CD4-positive, alpha-beta T cell treated with Interleukin-4 for 1 hour (primary cell): Measurements from ENCODE around the gene MAPKBP1.
A peak's percentile ranks its signal among the peaks of the same experiment; 100 is the strongest.

Experiments
- DNase-seq, 2 donors: peaks; one replicate each; pipeline ENCODE4 v3.0.0-alpha.2; 2020 to 2022

MAPKBP1 gene

DNA sequence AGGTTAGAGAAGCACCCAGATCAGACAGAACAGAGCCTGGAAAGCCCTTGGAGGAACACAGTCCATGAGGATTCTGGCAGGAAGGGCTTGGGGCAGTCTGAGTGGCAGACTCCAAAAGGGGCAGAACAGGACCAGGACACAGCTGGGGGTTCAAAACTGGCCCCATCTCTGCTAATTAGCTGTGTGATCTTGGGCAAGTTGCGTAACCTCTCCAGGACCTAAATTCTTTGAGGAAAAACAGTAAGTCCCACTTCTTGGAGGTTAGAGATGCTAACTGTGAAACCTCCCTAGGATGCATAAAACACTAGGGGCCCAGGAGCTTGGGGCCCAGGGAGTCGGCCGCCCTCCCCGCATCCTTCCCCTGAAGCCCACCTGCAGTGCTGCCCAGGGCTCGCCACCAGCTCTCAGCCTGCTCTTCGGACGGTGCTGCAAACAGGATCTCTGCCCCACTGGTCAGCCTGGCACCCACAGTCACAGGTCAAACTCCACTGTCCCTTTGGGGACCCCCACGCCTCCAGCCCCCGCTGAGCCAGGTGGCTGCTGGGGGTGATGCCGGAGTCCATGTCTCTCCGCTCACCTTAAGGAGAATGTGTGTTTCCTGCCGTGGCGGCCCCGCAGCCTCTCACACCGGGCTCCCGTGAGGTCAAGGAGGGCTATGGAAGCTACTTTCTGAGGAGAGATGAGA, 76.3 kb downstream of the MAPKBP1 start:
- DNase-seq: no peak

DNA sequence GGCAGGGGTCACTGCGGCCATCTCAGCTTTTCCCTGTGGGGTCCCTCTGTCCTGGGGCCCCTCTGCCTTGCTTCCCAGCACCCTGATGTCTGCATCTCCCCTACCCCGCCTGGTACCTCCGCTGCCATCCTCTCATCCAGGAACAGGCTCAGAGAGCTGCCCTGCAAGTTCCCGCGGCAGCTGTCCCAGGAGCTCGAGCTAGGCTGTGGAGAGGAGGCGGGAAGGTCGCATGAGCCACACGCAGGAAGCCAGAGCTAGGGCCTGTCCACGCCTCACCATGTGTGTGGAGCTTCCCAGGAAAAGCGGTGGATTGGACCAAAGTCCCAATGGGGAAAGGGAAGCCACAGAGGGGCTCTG, 76.9 kb downstream of the MAPKBP1 start:
- no peak for DNase-seq

DNA sequence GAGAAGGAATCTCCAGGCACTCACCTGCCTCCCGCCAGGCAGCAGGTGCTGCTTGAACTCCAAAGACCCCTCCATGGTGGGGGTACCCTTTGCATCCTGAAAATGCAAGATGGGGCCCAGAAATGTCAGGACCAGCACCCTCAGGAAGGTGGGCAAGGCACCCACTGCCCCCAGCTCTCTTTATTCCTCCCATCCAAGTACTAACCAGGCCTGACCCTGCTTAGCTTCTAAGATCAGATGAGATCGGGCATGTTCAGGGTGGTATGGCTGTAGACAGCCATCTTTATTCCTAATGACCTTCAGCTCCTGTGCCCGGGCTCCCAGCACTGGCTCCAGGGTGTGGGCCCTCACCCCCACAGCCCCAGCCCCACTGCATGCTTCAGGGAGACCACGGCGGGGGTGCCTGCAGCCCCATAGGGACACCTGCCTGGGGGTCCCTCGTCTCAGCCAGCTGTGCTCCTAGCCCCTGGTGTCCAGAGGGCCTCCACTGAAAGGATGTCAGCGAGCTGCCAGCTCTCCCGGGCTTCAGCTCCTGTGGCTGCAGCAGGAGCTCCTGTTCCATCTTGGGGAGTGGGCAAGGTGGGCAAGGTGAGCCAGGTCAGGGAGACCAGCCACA, 77.6 kb downstream of the MAPKBP1 start:
- peak in 1 of 2 donors; percentile 6 for DNase-seq

DNA sequence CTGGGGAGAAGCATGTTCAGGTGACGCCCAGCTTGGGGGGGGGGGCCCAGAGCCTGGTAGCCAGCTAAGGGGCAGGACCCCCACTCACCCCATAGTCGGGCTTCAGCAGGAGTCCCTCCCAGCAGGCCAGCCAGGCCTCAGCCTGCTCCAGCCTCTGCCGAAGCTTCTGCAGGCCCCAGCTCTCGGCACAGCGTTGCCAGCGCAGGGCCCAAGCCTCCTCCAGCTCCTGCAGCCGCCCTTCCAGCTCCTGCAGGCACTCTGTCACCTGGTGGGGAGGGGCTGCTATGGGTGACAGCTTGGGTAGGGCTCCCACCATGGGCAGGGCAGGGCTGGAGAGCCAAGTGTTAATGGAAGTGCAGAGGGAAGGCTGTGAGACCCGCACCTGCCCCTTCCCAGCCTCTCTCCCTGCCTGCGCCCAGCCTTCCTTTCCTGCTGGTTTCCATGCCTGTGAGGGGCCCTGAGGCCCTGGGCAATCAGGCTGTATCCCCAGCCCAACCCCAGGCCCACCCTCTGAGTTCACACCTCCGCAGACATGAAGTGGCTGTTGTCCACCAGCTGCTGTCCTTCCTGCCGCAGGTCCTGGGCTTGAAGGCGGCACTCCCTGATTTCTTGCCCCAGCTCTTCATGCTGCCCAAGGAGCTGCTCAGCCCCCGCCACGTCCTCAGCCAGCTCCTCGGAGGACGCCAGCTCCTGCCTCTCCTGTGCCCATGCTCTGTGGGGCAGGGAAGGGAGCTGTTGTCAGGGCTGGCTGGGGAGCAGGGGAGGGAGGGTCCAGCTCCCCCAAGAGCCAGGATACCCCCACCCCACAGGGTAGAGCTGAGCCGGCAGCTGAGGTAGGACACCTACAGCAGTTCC, 78.7 kb downstream of the MAPKBP1 start:
- DNase-seq: no peak

DNA sequence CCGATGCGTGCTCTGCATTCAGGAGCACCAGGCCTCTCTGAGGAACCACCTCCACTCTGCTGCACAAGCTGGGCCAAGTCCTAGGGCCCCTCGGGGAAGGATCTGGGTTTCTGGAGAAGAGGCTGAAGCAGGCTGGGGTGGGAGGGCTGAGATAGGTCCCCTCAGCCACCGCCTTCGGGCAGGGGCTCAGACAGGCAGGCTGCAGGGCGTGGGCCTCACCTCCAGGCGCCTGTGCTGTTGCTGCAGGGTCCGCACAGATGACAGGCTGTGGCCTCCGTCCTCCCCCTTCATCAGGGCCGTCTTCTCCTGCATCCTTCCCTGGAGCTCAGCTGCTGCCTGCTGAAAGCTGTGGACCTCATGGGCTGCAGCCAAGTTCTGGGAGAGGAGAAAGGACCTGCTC, 79.5 kb downstream of the MAPKBP1 start:
- DNase-seq: no peak

DNA sequence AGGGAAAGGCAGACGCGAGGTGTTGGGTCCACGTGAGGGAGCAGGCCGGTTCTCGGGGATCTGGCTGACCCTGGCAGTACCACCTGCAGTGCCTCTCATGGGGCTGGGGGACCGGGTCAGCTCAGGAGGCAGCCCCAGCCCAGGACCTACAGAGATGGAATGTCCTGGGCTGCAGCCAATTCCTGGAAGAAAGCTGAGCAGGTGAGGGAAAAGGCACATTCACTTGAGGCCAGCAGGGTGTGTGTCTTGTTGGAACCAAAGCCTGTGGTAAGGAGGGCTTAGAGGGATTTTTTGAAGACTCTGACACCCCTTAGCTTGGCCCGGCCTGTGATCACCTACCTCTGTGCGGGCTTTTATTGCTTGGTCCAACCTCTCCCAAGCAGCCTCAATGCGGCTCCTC, 80.2 kb downstream of the MAPKBP1 start:
- no peak for DNase-seq

DNA sequence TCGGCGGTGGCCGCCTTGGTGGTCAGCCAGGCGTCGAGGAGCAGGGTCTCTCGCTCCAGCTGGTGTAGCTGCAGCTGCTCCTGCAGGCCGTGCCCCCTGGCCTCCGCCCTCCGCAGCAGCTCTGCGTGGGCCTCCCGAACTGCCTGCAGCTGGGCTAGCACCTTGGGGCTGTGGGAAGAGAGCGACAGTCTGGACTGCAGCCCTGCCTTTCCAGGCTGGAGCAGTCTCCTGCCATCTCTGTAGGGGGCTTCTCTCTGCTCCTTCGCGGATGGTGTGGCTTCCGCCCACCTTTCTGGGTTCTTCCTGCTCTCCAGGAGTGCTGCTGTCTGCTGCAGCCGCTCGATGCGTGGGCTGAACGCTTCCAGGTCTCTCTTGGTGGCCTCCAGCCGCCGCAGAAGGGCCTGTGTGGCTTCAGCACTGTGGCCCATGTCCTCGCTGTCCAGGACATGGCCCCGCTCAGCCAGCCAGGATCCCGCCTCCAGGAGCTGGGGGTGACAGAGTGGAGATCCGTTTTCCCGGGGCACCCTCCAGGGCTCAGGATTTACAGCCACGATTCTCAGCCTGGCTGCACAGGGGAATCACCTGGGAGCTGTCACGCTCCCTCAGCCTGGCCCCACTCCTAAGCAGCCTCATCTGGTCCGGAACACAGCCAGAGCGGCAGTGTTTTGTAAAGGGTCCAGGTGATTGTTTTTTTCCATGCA, 81.1 kb downstream of the MAPKBP1 start:
- DNase-seq: no peak

DNA sequence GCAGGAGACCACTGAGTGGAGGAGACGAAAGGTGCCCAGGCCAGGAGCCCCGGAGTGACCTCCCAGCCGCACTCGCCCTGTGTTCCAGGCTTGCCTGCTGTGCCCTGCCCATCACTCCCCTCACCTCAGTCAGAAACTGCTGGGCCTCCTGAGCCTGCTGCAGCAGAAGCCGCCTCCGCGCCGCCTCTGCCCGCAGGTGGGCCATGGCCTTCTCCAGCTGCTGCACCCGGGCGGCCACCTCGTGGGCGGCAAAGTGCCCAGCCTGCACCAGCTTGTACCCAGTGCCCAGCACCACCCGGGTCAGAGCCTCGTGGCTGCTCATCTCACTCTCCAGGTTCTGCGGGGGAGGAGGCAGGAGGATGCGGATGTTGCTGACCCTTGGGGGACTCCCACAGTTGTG, 82.0 kb downstream of the MAPKBP1 start:
- no peak for DNase-seq

DNA sequence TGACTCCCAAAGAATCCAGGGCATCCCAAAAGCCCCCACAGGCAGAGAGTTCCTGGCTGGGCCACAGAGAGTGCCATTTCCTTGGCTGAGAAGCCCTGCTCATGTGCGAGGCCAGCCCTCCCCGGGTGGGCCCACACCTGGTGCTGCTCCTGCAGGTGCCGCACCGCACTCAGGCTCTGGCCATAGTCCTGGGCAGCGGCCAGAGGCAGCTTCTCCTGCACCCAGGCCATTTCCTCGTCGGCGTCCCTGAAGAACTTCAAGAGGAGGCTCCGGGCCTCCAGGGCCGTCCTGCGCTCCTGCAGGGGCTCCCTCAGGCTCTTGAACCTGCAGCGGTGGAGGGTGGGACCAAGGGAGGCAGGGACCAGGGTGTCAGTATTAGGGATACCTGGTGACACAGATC, 82.4 kb downstream of the MAPKBP1 start:
- DNase-seq: no peak

DNA sequence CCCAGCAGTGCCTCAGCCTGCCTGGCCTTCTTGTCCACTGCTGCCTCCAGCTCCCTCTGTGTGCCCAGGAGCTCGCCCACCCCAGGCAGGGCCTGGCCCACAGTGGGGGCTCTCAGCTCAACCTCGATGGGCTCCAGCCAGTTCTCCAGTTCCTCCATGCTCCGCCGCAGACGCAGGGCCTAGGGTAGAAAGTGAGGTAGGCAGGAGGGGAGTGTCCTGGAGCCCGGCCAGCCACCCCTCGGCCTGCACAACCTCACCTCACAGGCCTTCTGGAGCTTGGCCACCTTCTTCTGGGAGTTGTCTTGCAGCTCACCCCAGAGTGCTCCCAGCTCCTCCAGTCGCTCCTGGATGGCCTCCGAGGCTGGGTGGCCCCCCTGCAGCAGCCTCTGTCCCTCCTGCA, 83.0 kb downstream of the MAPKBP1 start:
- DNase-seq: no peak

DNA sequence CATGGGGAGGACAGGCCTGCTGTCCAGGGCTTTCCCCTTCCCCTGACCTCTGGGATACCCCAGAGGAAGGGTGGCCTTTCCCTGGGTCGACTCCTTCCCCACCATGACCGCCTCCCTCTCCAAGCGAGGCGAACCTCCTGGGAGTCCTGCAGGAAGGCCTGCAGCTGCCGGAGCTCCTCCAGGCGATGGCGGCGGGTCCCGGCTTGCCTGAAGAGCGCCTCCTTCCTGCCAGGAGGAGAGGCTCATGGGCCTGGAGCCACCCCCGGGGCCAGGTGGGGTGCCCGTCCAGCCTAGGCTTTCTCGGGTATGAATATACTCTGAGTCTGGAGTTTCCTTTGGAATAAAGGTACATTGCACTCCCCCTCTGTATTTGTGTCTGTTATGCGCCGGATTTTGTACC, 84.5 kb downstream of the MAPKBP1 start:
- no peak for DNase-seq

DNA sequence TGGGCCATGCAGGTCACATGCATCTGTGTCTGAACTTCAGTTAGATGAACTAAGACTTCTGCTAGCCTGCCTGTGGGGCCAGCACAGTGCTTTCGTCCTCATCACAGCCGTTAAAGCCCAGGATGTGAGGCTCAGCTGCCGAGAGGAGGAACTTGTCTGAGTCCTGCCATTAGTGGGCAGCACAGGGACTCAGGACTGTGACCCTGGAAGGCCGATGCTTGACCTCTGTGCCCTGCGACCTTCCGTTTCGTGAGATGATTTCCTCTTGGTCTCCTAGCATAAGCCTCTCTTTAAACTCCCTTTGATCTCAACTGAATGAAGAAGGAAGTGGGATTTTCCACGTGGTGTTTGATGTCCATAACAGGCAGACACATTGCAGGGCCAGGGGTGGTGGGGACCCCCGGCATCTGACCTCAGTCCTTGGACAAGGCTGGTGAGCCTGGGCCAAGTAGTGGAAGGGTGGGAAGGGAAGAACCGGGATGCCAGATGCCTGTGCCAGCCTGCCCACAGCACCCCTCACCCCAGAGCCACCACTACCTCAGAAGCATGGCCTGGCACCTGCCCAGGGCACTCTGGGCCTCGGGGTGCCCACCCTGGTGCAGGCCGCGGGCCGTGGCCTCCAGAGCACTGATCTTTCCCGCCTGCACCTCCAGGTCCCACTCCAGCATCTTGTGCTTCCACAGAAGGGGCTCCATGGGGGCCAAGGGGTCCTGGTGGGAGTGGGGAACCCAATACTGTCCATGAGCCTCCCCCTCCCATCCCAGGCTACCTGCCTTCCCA, 86.0 kb downstream of the MAPKBP1 start:
- peak in 1 of 2 donors; percentile 25 for DNase-seq

DNA sequence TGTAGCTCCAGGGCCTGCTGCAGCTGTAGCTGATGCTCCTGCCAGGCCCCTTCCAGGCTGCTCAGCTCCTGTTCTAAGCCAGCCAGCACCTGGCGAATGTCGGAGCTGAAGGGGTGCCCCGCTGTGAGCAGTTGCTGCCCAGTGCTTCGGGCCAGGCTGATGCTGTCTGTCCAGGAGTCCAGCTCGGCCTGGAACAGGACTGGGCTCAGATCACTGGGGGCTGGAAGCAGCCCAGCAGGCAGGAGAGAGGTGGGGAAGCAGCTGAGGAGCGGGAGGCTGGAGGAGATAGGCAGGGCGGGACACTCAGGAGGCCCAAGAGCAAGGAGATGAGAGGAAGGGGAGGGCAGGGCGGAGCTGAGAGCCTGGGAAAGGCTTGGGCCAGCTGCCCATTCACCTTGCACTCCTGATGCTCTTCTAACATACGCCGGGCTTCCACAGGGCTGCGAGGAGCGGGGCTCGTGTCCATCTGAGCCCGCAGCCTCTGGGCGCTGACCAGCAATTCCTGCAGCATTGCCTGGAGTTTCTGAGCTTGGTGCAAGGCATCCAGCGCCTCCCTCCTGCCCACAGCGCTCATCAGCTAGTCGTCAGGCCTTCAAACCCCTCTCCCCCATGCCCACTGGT, 87.6 kb downstream of the MAPKBP1 start:
- DNase-seq: no peak

DNA sequence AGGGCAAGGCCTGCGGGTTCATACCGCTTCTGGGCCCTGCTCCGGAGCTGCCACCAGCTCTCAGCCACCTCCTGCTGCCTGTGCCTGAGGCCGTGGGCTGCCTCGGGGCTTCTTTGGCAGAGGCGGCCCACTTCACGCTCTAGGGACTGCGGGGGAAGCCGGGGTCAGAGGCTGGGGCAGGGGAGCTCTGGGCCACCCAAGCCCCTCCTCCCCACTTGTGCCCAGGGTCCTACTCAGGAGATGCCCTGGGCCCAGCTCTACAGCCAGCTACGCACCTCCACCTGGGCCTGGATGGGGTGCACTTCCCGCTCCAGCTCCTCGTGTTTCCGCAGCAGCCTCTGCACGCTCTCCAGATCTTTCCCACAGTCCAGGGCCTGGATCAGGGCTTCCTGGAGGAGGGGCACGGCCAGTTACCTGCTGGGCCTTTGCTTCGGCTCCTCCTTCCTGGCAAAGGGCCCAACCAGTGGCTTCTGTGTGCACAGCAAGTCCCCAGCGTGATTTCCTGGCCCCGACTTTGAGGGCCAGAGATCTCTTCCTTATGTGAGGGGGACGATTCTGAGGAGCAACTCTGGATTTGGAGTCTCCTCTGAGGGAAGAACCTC, 88.3 kb downstream of the MAPKBP1 start:
- no peak for DNase-seq

DNA sequence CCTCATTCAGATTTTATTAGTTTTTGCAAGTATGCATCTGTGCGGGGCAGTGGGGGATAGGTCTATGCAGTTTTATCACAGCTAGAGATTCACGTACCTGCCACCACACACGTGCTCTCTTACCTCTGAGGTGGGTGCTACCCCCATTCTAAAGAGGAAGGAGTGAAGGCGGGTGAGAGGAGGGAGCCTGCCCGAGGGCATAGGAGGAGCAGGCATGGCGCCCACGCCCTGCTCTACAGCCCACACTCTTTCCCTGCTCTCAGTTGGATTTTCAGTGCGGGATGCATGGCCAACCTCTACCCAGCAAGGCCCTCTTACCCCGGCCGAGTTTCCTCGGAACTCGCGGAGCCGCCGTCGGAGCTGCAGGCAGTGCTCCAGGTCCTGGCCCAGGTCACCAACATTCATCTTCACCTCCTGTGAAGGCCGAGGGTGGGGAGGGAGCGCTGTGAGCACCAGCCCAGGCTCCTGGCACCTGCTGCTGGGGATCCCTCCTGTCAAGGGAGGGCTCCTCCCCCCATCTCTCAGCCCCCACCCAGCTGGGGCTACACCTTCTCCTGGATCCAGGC, 91.3 kb downstream of the MAPKBP1 start:
- no peak for DNase-seq

DNA sequence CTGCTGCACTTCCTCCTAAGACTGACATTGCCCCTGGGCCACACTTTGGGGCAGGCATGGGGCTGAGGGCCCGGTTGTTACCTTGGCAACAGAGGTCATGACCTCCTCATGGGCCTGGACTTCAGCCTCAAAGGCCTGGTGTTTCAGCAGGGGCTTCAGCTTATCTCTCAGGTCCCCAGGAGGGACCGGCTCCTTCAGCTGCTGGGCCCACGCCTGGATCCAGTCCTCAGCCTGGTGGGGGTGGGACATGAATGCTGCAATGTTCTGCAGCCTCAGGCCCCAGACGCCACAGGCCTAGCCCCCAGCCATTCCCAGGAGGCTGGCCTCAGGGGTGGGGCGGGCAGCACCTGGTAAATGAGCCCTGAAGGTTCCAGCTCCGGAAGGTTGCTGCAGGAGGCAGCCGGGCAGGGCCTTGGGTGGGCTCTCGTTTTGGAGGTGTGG, 92.0 kb downstream of the MAPKBP1 start:
- no peak for DNase-seq

DNA sequence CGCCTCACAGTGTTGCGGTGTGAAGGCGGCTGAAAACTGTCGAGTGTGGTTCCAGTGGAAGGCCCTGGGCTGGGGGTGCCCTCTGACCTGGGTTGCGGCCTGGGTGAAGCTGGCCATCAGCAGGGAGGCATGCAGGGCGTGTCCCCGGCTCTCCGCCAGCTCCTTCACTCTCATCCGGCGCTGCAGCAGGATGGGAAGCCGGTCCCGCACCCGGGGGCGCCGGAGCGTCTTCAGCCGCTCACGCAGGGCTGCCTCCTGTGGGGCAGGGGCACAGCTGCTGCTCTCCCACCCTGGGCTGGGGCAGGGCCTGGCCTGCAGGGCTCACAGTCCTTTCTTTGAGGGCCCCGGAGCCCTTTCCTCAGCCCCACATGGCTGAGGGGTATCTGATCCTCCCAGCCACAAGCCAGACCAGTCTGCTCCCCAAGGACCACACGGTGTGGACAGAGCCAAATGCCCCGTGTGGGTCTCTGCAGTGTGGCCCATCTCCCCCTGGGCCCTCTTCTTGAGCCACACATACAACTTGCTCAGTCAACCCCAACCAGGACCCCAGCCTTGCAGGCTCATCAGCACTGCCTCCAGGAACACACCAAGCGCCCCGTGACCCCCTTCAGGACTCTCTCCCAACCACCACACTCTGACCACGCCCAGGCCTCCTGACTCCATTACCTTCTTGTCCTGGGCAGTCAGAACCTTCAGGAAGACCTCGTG, 92.7 kb downstream of the MAPKBP1 start:
- no peak for DNase-seq

DNA sequence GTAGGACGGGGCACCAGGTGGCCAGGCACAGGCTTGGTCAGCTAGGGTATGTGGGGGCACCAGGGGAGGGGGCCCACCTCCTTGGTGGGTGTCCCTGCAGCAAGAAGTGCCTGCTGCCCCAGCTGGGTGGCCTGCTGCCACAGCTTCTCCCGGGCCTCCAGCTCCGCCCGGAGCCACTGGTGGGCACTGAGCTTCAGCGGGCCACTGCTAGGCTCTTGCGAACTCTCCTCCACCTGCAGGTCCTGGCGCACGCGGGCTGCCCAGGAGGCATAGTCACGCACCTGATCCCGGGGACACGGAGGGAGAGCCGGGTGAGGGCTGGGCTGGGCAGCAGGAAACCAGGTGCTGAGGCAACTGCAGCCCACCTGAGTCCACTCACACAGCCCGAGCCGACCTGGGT, 94.0 kb downstream of the MAPKBP1 start:
- no peak for DNase-seq

DNA sequence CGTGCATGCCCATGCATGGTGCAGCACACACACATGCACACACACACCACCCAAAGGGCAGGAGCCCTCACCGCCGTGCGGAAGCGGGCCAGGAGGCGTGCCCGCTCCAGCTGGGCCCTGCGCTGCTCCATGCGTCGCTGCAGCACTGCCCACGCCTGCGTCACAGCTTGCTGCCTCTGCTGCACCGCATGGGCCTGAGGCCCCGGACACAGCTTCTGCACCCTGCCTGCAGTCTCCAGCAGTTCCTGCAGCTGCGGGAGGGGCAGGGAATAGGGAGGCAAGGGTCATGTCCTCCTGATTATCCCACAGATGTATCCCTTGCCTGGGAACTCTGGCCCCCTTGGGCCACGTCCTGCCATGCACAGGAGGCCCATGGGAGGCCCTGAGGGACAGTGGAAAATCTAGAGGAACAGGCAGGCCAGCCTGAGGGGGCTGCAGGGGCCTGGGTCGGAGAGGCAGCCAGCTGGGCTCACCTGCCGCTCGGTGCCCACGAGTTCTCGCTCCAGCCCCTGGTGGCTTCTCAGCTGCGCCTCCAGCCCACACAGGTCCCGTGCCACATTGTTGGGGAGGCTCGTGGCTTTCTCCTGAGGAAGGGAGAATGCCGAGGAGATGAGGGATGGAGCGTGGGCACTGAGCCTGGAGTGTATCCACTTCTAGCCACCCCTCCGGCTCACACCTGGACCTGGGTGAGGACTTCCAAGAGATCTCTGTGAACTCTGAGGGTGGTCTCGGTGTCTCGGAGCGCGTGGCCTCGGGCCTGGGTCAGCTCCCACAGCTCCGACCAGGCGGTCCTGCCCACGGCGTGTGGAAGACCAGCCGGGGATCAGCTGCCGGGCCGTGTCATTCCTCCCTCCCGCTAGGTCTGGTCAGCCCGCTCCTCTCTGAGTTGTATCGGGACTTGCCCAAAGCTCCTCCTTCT, 95.7 kb downstream of the MAPKBP1 start:
- no peak for DNase-seq

DNA sequence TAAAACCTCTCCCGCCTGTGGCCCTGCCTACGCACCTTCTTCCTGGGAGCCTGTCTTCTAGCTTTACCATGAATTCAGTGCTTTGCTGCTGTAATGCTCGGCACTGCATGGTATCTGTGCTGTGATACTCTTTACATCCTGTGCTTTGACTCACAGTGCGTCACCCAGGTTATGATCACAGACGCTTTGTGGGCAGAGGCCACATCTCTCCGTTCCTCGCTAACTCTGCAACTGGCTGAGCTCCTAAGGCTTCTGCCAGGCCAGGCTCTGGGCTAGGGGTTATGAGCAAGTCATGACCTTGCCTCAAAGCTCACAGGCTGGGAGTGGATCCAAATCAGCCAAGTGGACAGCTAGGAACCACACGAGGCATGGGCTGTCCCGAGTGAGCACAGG, 96.4 kb downstream of the MAPKBP1 start:
- peak; percentile 47 to 56 for DNase-seq
